GM12878 (cell line): Measurements from ENCODE around the gene MAP3K1. TPM values are rescaled to one million over a fixed set of nuclear protein-coding genes. Genes with fewer than 3 reads are reported as not detected.

Experiments
- ATAC-seq: fragments of 200-7000 bp; cut with Tn5 transposase; 3 replicates; pipeline ENCODE4 v1.9.1; 2020; ENCODE audit warnings: mild to moderate bottlenecking, moderate library complexity
- BruUV-seq: library from RNA; stranded (reverse); fragments of 400-500 nt; replicated peaks from 2 replicates; lab custom pipeline; 2021; lab: Mats Ljungman, UMichigan
- CTCF ChIA-PET: fragments of 300-600 bp; sonication (Branson Sonifier 250); formaldehyde crosslinking; extraction: SDS; loops from one replicate; lab custom pipeline; 2021; ENCODE audit warnings: inconsistent platforms; lab: Yijun Ruan, JAX
- POLR2A ChIA-PET: fragments of 350-600 bp; formaldehyde crosslinking; extraction: SDS; loops from one replicate; lab custom pipeline; 2021; ENCODE audit warnings: inconsistent platforms; lab: Charles Lee
- RAD21 ChIA-PET: fragments of 300-600 bp; sonication (Branson Sonifier 250); formaldehyde crosslinking; loops from one replicate; lab custom pipeline; 2023; ENCODE audit warnings: antibody characterized with exemption; ENCODE audit not compliant: unreplicated experiment; lab: Charles Lee
- SMC1A ChIA-PET: fragments of 300-600 bp; sonication (Branson Sonifier 250); formaldehyde crosslinking; loops from one replicate; lab custom pipeline; 2023; ENCODE audit not compliant: unreplicated experiment, uncharacterized antibody; lab: Charles Lee
- DNase-seq: peaks from one replicate; pipeline ENCODE4 v3.0.0-alpha.2; 2011; ENCODE audit warnings: low read depth, low spot score
- FAIRE-seq: peaks from 3 replicates; lab custom pipeline; 2011; peaks lifted over from hg19 to GRCh38; lab: Jason Lieb, UNC
- H2AFZ ChIP-seq: 2 replicates; pipeline ENCODE4 v1.6.0; 2011; ENCODE audit warnings: low read depth, low read length, control low read depth; ENCODE audit not compliant: control insufficient read depth
- H3K27ac ChIP-seq: 2 replicates; pipeline ENCODE4 v1.5.1; 2011; ENCODE audit warnings: control low read depth; ENCODE audit not compliant: control insufficient read depth, insufficient read depth
- H3K27me3 ChIP-seq, 2 experiments: replicated peaks in 1 of 2; 2 replicates each; pipeline versions ENCODE4 v1.6.0 to v1.6.1; 2011; ENCODE audit warnings: low read length in 1 of 2; ENCODE audit not compliant: control insufficient read depth in 2 of 2, insufficient read depth in 2 of 2
- H3K36me3 ChIP-seq, 2 experiments: 2 replicates each; pipeline ENCODE4 v1.5.1; 2011; ENCODE audit warnings: low read length in 1 of 2; ENCODE audit not compliant: control insufficient read depth in 2 of 2, insufficient read depth in 2 of 2
- H3K4me1 ChIP-seq: 2 replicates; pipeline ENCODE4 v1.6.1; 2011; ENCODE audit warnings: mild to moderate bottlenecking, low read length, moderate library complexity, mixed read lengths; ENCODE audit not compliant: control insufficient read depth, insufficient read depth
- H3K4me2 ChIP-seq: 2 replicates; pipeline ENCODE4 v1.6.0; 2011; ENCODE audit warnings: control low read depth; ENCODE audit not compliant: control insufficient read depth, insufficient read depth
- H3K4me3 ChIP-seq: fragments of 200-600 bp; sonication (generic); 2 replicates; pipeline ENCODE4 v1.5.1; 2016
- H3K79me2 ChIP-seq: 2 replicates; pipeline ENCODE4 v1.6.0; 2011; ENCODE audit warnings: low read length; ENCODE audit not compliant: control insufficient read depth, insufficient read depth
- H3K9ac ChIP-seq: 2 replicates; pipeline ENCODE4 v1.8.0; 2011; ENCODE audit warnings: low read length, control low read depth, mixed read lengths; ENCODE audit not compliant: control insufficient read depth, insufficient read depth
- H3K9me3 ChIP-seq: replicated peaks from 3 replicates; pipeline ENCODE4 v1.5.1; 2011; ENCODE audit warnings: mild to moderate bottlenecking, low read length; ENCODE audit not compliant: control insufficient read depth, insufficient read depth
- H4K20me1 ChIP-seq: 2 replicates; pipeline ENCODE4 v1.6.0; 2011; ENCODE audit not compliant: control insufficient read depth, insufficient read depth
- ATF7 ChIP-seq: fragments of 450-650 bp; IDR thresholded peaks from 2 replicates; pipeline ENCODE4 v1.6.1; 2016; ENCODE audit warnings: low read depth, mild to moderate bottlenecking
- BRCA1 ChIP-seq: IDR thresholded peaks from 2 replicates; pipeline ENCODE4 v1.6.1; 2011; ENCODE audit warnings: low read depth, low read length, improper control_type of control experiment
- CHD2 ChIP-seq: IDR thresholded peaks from 2 replicates; pipeline ENCODE4 v1.6.1; 2011; ENCODE audit warnings: low read depth, low read length, improper control_type of control experiment, borderline replicate concordance
- FOXK2 ChIP-seq: fragments of 450-650 bp; IDR thresholded peaks from 2 replicates; pipeline ENCODE4 v1.6.1; 2017; ENCODE audit warnings: mild to moderate bottlenecking, moderate library complexity
- KDM1A ChIP-seq: fragments of 200-600 bp; sonication (generic); IDR thresholded peaks from 2 replicates; pipeline ENCODE4 v1.6.1; 2016; ENCODE audit warnings: borderline replicate concordance
- MXI1 ChIP-seq: fragments of 150-350 bp; IDR thresholded peaks from 2 replicates; pipeline ENCODE4 v1.6.1; 2011; ENCODE audit warnings: low read depth, mild to moderate bottlenecking, inconsistent platforms, low read length, improper control_type of control experiment
- NFIC ChIP-seq: IDR thresholded peaks from 2 replicates; pipeline ENCODE4 v1.6.1; 2012; ENCODE audit warnings: low read depth, mild to moderate bottlenecking, inconsistent platforms, low read length, moderate library complexity
- SMARCA5 ChIP-seq: fragments of 450-650 bp; IDR thresholded peaks from 2 replicates; pipeline ENCODE4 v1.6.1; 2017; ENCODE audit warnings: mild to moderate bottlenecking
- SPI1 ChIP-seq: IDR thresholded peaks from 2 replicates; pipeline ENCODE4 v1.6.1; 2011; ENCODE audit warnings: low read depth, mild to moderate bottlenecking, low read length, moderate library complexity, borderline replicate concordance; ENCODE audit not compliant: insufficient read depth
- SRF ChIP-seq, 2 experiments: IDR thresholded peaks; 2 replicates each; pipeline ENCODE4 v1.6.1; 2011; ENCODE audit warnings: low read depth in 2 of 2, low read length in 2 of 2, mild to moderate bottlenecking in 1 of 2, moderate library complexity in 1 of 2
- ZNF24 ChIP-seq: fragments of 450-650 bp; IDR thresholded peaks from 2 replicates; pipeline ENCODE4 v1.6.1; 2017; ENCODE audit warnings: antibody characterized with exemption, mild to moderate bottlenecking
- ZNF274 ChIP-seq: IDR thresholded peaks from one replicate; pipeline ENCODE4 v1.8.0; 2011; ENCODE audit not compliant: insufficient read length, insufficient read depth
- ZZZ3 ChIP-seq: IDR thresholded peaks from 2 replicates; pipeline ENCODE4 v1.6.1; 2011; ENCODE audit warnings: low read depth; ENCODE audit not compliant: control insufficient read depth, insufficient read length
- WGBS: methylation state at CpG from one replicate; pipeline ENCODE4 v1.1.6; 2016; ENCODE audit warnings: low lambda C conversion rate; ENCODE audit not compliant: insufficient replicate concordance, insufficient coverage; ENCODE audit errors: missing lambda C conversion rate; 5-methylcytosine and 5-hydroxymethylcytosine counted together
- in situ Hi-C: fragments of 300-500 bp; cut with MboI; formaldehyde crosslinking; loops from 9 replicates; pipeline ENCODE4 v1.14.3; 2018; ENCODE audit warnings: mixed read lengths
- intact Hi-C: fragments of 100-400 bp; cut with micrococcal nuclease; formaldehyde crosslinking; loops from one replicate; pipeline ENCODE4 v1.14.2; 2022; ENCODE audit not compliant: unreplicated experiment
- polyA plus RNA-seq, 11 experiments: library from polyadenylated mRNA; depleted of rRNA in 4 of 11; unstranded in 6 of 11; stranded (reverse) in 5 of 11; fragments of >200 nt; fragmentation: Nextera tagmentation in 4 of 11; fragmentation: Illumina TruSeq in 1 of 11; extraction: Ambion mirVana in 4 of 11; extraction: Trizol in 1 of 11; gene quantifications; 1 replicate in 1 of 11; 2 replicates in 10 of 11; pipeline versions ENCODE4 v1.2.1 to v1.2.3, GENCODE V29; 2011 to 2016; ENCODE audit warnings: inconsistent platforms in 2 of 11, missing spikeins in 2 of 11, low read depth in 1 of 11
- total RNA-seq, 4 experiments: library from RNA; depleted of rRNA in 3 of 4; stranded (reverse); fragments of >200 nt in 3 of 4; fragmentation: Illumina TruSeq in 1 of 4; extraction: Trizol in 1 of 4; gene quantifications; 2 replicates each; pipeline versions ENCODE4 v1.2.1 to v1.2.3, GENCODE V29; 2013 to 2021
- TF ChIP-seq, protein P1 (sequence below): fragments of 450-650 bp; IDR thresholded peaks from 2 replicates; pipeline ENCODE4 v1.6.1; 2016; ENCODE audit warnings: mild to moderate bottlenecking
- TF ChIP-seq, protein P2 (sequence below): IDR thresholded peaks from 2 replicates; pipeline ENCODE4 v1.6.1; 2011; ENCODE audit warnings: low read depth, low read length, improper control_type of control experiment, borderline replicate concordance
- TF ChIP-seq, protein P3 (sequence below): IDR thresholded peaks from 2 replicates; pipeline ENCODE4 v1.6.1; 2012; ENCODE audit warnings: low read depth, low read length, improper control_type of control experiment
- TF ChIP-seq, protein P4 (sequence below): fragments of 450-650 bp; IDR thresholded peaks from 2 replicates; pipeline ENCODE4 v1.6.1; 2017; ENCODE audit warnings: low read depth, mild to moderate bottlenecking, moderate library complexity

MAP3K1 gene
- total and polyA plus RNA-seq, 10 of the 15 experiments (the other 5 are each of a cell fraction or from before 2014, with no cell fraction given), result 7.5 to 24.6 (median 12.6) TPM

DNA sequence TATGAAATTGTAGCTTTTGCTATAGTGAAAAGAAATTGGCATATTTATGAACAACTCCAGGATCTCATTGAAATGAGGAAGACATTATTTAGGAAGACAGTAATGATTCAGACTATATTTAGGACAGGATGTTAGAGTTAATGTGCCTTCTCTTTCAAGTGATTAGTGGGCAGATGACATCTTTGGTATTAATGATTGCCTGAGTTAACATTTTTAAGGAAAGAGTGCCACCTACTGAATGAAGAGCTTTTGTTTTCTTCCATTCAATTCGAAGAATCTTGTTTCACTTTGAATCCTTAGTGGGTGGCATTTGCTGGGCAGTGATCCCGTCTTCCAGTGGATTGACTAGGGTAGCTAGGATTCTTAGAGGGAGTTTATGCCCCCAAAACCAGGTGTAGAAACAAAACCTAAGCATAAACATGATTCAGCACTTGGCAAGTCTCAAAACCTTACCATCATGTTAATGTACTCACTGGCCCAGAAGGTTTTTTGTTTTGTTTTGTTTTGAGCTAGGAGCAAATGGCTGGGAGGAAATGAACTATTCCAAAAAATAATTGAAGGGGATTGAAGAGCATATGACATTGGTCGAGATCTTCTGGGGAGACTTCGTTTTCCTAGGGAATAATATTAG is 23.2 kb downstream of the MAP3K1 start (continued):
- TF ChIP-seq, protein P1, sequence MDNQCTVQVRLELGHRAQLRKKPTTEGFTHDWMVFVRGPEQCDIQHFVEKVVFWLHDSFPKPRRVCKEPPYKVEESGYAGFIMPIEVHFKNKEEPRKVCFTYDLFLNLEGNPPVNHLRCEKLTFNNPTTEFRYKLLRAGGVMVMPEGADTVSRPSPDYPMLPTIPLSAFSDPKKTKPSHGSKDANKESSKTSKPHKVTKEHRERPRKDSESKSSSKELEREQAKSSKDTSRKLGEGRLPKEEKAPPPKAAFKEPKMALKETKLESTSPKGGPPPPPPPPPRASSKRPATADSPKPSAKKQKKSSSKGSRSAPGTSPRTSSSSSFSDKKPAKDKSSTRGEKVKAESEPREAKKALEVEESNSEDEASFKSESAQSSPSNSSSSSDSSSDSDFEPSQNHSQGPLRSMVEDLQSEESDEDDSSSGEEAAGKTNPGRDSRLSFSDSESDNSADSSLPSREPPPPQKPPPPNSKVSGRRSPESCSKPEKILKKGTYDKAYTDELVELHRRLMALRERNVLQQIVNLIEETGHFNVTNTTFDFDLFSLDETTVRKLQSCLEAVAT, result 0 out of 2 replicates have a peak, but pooled peaks have one; percentile 28
- peak; percentile 80 for TF ChIP-seq ATF7
- TF ChIP-seq SPI1, result no peak
- TF ChIP-seq ZNF24, result peak; percentile 91

DNA sequence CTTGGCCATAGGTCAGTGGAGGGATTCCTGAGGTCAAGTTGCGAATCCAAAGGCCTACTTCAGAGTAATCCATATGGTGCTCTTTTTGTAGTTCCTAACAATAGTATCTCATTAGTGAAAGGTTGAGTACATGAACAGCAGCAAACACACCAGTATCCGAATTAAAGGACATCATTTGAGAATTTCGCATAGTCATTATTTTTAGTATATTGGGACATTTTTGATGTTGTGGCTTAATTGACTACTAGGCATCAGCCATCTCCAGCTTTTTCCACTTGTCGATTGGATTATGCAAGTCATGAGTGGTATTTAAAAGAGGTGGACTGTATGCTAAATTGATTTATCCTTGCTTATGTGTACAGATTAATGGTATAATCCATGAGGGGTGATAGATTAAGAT is 23.7 kb downstream of the MAP3K1 start:
- intact Hi-C loops, result loop anchor here (5.0 kb wide), 2 partner anchors 357 to 427 kb away; no protein-coding TSS in a partner anchor
- Histone ChIP-seq H3K4me3 (no peak overlapping the region), H3K4me1 (peaks cover 8% of the 10 kb centered on the region; the same call in 1 of the 2 replicates)
- RAD21 ChIA-PET, result interaction anchor here (0.9 to 6.4 kb wide), 34 partner anchors 11 to 639 kb away, joined by 3 to 174 read pairs (median 5); partner anchors contain the start of gene MAP3K1
- TF ChIP-seq, protein P2, sequence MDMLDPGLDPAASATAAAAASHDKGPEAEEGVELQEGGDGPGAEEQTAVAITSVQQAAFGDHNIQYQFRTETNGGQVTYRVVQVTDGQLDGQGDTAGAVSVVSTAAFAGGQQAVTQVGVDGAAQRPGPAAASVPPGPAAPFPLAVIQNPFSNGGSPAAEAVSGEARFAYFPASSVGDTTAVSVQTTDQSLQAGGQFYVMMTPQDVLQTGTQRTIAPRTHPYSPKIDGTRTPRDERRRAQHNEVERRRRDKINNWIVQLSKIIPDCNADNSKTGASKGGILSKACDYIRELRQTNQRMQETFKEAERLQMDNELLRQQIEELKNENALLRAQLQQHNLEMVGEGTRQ, result no peak
- TF ChIP-seq KDM1A (no peak), FOXK2 (no peak), ZZZ3 (no peak), SMARCA5 (no peak), MXI1 (no peak), CHD2 (no peak), SRF (IDR thresholded peaks at IDR 0.05; ENCODE audit: low read depth in 2 of 2, low read length in 2 of 2) (no peak), NFIC (no peak), BRCA1 (no peak), ZNF24 (no peak), ZNF274 (no peak)
- TF ChIP-seq, protein P3, sequence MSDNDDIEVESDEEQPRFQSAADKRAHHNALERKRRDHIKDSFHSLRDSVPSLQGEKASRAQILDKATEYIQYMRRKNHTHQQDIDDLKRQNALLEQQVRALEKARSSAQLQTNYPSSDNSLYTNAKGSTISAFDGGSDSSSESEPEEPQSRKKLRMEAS, result no peak
- TF ChIP-seq, protein P4, sequence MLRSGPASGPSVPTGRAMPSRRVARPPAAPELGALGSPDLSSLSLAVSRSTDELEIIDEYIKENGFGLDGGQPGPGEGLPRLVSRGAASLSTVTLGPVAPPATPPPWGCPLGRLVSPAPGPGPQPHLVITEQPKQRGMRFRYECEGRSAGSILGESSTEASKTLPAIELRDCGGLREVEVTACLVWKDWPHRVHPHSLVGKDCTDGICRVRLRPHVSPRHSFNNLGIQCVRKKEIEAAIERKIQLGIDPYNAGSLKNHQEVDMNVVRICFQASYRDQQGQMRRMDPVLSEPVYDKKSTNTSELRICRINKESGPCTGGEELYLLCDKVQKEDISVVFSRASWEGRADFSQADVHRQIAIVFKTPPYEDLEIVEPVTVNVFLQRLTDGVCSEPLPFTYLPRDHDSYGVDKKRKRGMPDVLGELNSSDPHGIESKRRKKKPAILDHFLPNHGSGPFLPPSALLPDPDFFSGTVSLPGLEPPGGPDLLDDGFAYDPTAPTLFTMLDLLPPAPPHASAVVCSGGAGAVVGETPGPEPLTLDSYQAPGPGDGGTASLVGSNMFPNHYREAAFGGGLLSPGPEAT, result no peak
- TF ChIP-seq, all 136 proteins: peak for 0
- in situ Hi-C loops, result loop anchor here (5.0 to 10.0 kb wide), 3 partner anchors 357 to 904 kb away; no protein-coding TSS in a partner anchor
- DNase-seq, result no peak
- 92% methylated on average over 4 of the region's 4 CpGs for WGBS
- SMC1A ChIA-PET, result interaction anchor here (0.8 to 6.6 kb wide), 43 partner anchors 12 to 902 kb away, joined by 3 to 164 read pairs (median 5); no protein-coding TSS in a partner anchor
- Histone ChIP-seq H3K36me3 (no peaks in the 10 kb centered on the region), H3K27ac (no peak overlapping the region), H3K4me2 (peak overlapping the region; percentile 55), H2AFZ (no peak overlapping the region), H3K9me3 (no peaks in the 10 kb centered on the region), H3K9ac (no peak overlapping the region), H3K79me2 (peaks cover 4% of the 10 kb centered on the region), H3K27me3 (no peaks in the 10 kb centered on the region), H4K20me1 (no peaks in the 10 kb centered on the region)
- no peak for FAIRE-seq
- CTCF ChIA-PET, result interaction anchor here (0.5 to 9.2 kb wide), 50 partner anchors 9 to 903 kb away, joined by 3 to 296 read pairs (median 6); partner anchors contain the start of genes MAP3K1 and SETD9
- POLR2A ChIA-PET, result interaction anchor here (0.7 to 3.5 kb wide), 4 partner anchors 12 to 566 kb away, joined by 3 to 9 read pairs (median 4); no protein-coding TSS in a partner anchor
- BruUV-seq, result no TSS peak
- ATAC-seq, result no peak
